DND-41 (cell line): ENCODE data around the gene NPHS1.

Experiments used
- CTCF ChIP-seq: IDR thresholded peaks from 2 replicates; pipeline ENCODE4 v1.5.1; 2012; ENCODE audit warnings: borderline replicate concordance, low read length, moderate library complexity, mild to moderate bottlenecking; ENCODE audit not compliant: poor library complexity, severe bottlenecking; ENCODE audit errors: extremely low read depth
- EZH2 ChIP-seq: IDR thresholded peaks from 3 replicates; pipeline ENCODE4 v1.6.1; 2012; ENCODE audit warnings: borderline replicate concordance, low read depth, mild to moderate bottlenecking, moderate library complexity, low read length, inconsistent platforms; ENCODE audit not compliant: severe bottlenecking

GRCh38 chr19:35790981-35791813 lies 61.1 kb downstream of the NPHS1 start:
- TF ChIP-seq CTCF (peak; percentile 54), EZH2 (no peak)
